ENCODE measurements around the gene NEURL1B. TPM values are rescaled to one million over a fixed set of nuclear protein-coding genes. Genes with fewer than 3 reads are reported as not detected.

The NEURL1B gene
- total RNA-seq, 4 donors from 2014 or later: 21.7 to 59.9 (median 41.5) TPM

- no peaks in the 10 kb centered on the region for H3K36me3 ChIP-seq
- H3K27me3 ChIP-seq: no peaks in the 10 kb centered on the region
- no peak for ATAC-seq
- 86 to 100% methylated on average over 1 to 4 of the region's 5 CpGs for WGBS, 2 donors (ENCODE audit: low coverage in 1 of 2)
- TF ChIP-seq EP300 (IDR thresholded peaks at IDR 0.05) (no peak), POLR2AphosphoS5 (IDR thresholded peaks at IDR 0.05) (no peak), CTCF (IDR thresholded peaks at IDR 0.05) (no peak), POLR2A (IDR thresholded peaks at IDR 0.05) (no peak)
- H3K4me3 ChIP-seq: no peak overlapping the region
- no peaks in the 10 kb centered on the region for H3K9me3 ChIP-seq
- no peak overlapping the region for H3K27ac ChIP-seq
- peaks cover 0 to 22% (median 10%) of the 10 kb centered on the region in 3 donors for H3K4me1 ChIP-seq
These were observed 84.7 kb downstream of the NEURL1B start for GRCh38 chr5:172725785-172726184.

GRCh38 chr5:172726966-172727365, 85.9 kb downstream of the NEURL1B start:
- TF ChIP-seq POLR2AphosphoS5 (IDR thresholded peaks at IDR 0.05) (no peak), EP300 (IDR thresholded peaks at IDR 0.05) (no peak), CTCF (IDR thresholded peaks at IDR 0.05) (no peak), POLR2A (IDR thresholded peaks at IDR 0.05) (no peak)
- peaks cover 0 to 20% (median 6%) of the 10 kb centered on the region in 3 donors for H3K4me1 ChIP-seq
- H3K27me3 ChIP-seq: no peaks in the 10 kb centered on the region
- H3K36me3 ChIP-seq: no peaks in the 10 kb centered on the region
- no peak overlapping the region for H3K27ac ChIP-seq
- WGBS, 2 donors (ENCODE audit: low coverage in 1 of 2): no CpG with 5 or more reads among the region's 11 CpGs
- no peak overlapping the region for H3K4me3 ChIP-seq
- no peaks in the 10 kb centered on the region for H3K9me3 ChIP-seq
- no peak for ATAC-seq

DNA sequence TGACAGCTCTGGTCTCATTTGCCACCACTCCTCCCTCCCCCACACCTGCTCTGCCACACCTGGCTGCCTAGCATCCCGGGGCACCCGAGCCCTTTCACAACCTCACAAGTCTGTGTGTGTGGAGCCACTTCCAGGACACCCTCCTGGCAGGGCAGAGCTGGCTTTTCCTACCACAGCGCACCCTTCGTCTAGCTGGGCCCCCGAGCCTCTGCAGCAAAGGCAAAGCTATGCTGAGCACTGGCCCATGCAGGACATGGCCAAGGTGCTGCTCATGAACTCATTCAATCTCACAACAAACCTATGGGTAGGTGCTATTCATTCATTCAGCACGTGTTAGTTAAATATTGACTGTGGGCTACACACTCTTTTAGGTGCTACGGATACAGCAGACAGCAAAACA, 86.5 kb downstream of the NEURL1B start:
- H3K36me3 ChIP-seq: no peaks in the 10 kb centered on the region
- no peak overlapping the region for H3K4me3 ChIP-seq
- 90% methylated on average over 2 of the region's 7 CpGs; no CpG with 5 or more reads in 1 of the 2 donors for WGBS, 2 donors (ENCODE audit: low coverage in 1 of 2)
- no peak overlapping the region for H3K27ac ChIP-seq
- no peaks in the 10 kb centered on the region for H3K9me3 ChIP-seq
- H3K4me1 ChIP-seq: peaks cover 0 to 20% (median 6%) of the 10 kb centered on the region in 3 donors
- H3K27me3 ChIP-seq: no peaks in the 10 kb centered on the region
- no peak for TF ChIP-seq POLR2A (IDR thresholded peaks at IDR 0.05)
- TF ChIP-seq EP300 (IDR thresholded peaks at IDR 0.05): no peak
- no peak for TF ChIP-seq POLR2AphosphoS5 (IDR thresholded peaks at IDR 0.05)
- TF ChIP-seq CTCF (IDR thresholded peaks at IDR 0.05): no peak
- no peak for ATAC-seq

DNA sequence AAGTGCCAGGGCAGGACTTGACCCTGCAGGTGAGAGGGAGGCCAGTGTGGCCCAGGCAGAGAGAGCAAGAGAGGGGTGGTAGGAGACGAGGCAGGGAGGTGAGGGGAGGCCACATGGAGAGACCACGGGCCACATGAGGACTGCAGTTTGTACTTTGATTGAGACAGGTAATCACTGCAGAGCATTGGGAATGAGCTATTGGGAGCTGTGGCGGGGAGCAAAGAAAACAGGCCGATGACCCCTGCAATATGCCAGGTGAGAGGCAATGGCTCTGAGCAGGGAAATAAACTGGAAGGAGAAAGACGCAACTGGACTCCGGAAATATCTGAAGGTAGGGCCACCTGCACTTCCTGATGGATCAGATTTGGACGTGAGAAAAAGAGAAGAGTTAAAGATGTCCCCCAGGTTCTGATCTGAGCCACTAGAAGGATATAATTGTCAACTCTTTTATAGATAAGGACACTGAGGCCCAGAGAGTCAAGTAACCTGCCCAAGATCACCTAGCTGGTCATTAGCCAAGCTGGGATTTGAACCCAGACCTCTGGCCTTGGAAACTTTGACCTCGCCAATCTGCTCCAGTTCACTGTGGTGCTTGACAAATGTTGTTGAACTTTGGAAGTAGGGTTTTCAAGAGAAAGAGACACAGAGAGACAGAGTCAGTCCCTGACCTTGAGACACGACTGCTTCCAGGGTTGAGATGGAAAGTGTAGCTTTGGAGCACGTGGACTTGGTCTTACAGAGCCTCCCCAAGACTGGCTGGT, 87.6 kb downstream of the NEURL1B start:
- 84 to 90% methylated on average over 8 to 9 of the region's 10 CpGs for WGBS, 2 donors (ENCODE audit: low coverage in 1 of 2)
- no peak for ATAC-seq
- no peaks in the 10 kb centered on the region for H3K9me3 ChIP-seq

More for the DNA sequence above, 87.6 kb downstream of the NEURL1B start:
- H3K27ac ChIP-seq: no peak overlapping the region
- no peak overlapping the region for H3K4me3 ChIP-seq
- H3K36me3 ChIP-seq: no peaks in the 10 kb centered on the region
- TF ChIP-seq CTCF (IDR thresholded peaks at IDR 0.05): no peak
- no peak for TF ChIP-seq POLR2AphosphoS5 (IDR thresholded peaks at IDR 0.05)
- TF ChIP-seq EP300 (IDR thresholded peaks at IDR 0.05): no peak
- TF ChIP-seq POLR2A (IDR thresholded peaks at IDR 0.05): no peak
- peaks cover 0 to 24% (median 17%) of the 10 kb centered on the region in 3 donors for H3K4me1 ChIP-seq
- H3K27me3 ChIP-seq: no peaks in the 10 kb centered on the region

Data from gastroesophageal sphincter (tissue), 4 donors.